Fibroblast of pulmonary artery (primary cell): ENCODE measurements around the gene COL15A1.
A peak's percentile ranks its signal among the peaks of the same experiment; 100 is the strongest.

Source experiments
- DNase-seq: peaks from one replicate; pipeline ENCODE4 v3.0.0-alpha.2; 2010; ENCODE audit warnings: low read depth
- H3K4me3 ChIP-seq: replicated peaks from 2 replicates; pipeline ENCODE4 v1.5.1; 2011; ENCODE audit warnings: low read depth, mild to moderate bottlenecking, control low read depth, low read length, moderate library complexity
- CTCF ChIP-seq: IDR thresholded peaks from 2 replicates; pipeline ENCODE4 v1.5.1; 2011; ENCODE audit warnings: mild to moderate bottlenecking, control low read depth, low read length, inconsistent platforms; ENCODE audit errors: missing control alignments

Gene COL15A1

GRCh38 chr9:99109522-99109921, 165.8 kb downstream of the COL15A1 start:
- no peak for TF ChIP-seq CTCF
- no peak overlapping the region for H3K4me3 ChIP-seq
- DNase-seq = peak; percentile 79

- no peak for DNase-seq
- no peak overlapping the region for H3K4me3 ChIP-seq
- no peak for TF ChIP-seq CTCF
Observed at GRCh38 chr9:99112750-99113413, 169.2 kb downstream of the COL15A1 start.

GRCh38 chr9:99113414-99114048, 169.8 kb downstream of the COL15A1 start:
- no peak for DNase-seq
- no peak overlapping the region for H3K4me3 ChIP-seq
- no peak for TF ChIP-seq CTCF

GRCh38 chr9:99114049-99114440, 170.3 kb downstream of the COL15A1 start:
- no peak for TF ChIP-seq CTCF
- H3K4me3 ChIP-seq = no peak overlapping the region
- no peak for DNase-seq

- TF ChIP-seq CTCF = no peak
- no peak overlapping the region for H3K4me3 ChIP-seq
- no peak for DNase-seq
Observed at GRCh38 chr9:99114846-99115500, 171.3 kb downstream of the COL15A1 start.

- no peak for DNase-seq
- no peak overlapping the region for H3K4me3 ChIP-seq
- no peak for TF ChIP-seq CTCF
Observed at GRCh38 chr9:99116003-99116411, 172.3 kb downstream of the COL15A1 start.
